Fibroblast of the aortic adventitia (primary cell): ENCODE data around the gene DIP2B. TPM values are rescaled to one million over a fixed set of nuclear protein-coding genes. Genes with fewer than 3 reads are reported as not detected.

ENCODE experiments used
- DNase-seq: peaks from one replicate; pipeline ENCODE4 v3.0.0-alpha.2; 2010; ENCODE audit warnings: low read depth
- H3K4me3 ChIP-seq: 2 replicates; pipeline ENCODE4 v1.5.1; 2011; ENCODE audit warnings: low read depth, mild to moderate bottlenecking, control low read depth, low read length, moderate library complexity
- CTCF ChIP-seq: IDR thresholded peaks from 2 replicates; pipeline ENCODE4 v1.5.1; 2011; ENCODE audit warnings: mild to moderate bottlenecking, low read length, control low read depth, inconsistent platforms; ENCODE audit not compliant: insufficient read depth
- total RNA-seq: library from RNA; depleted of rRNA; stranded (reverse); fragments of >200 nt; gene quantifications from 2 replicates; pipeline ENCODE4 v1.2.3, GENCODE V29; 2012; ENCODE audit warnings: low replicate concordance

The DIP2B gene
- total RNA-seq, 1 donor, result 26.7 TPM

DNA sequence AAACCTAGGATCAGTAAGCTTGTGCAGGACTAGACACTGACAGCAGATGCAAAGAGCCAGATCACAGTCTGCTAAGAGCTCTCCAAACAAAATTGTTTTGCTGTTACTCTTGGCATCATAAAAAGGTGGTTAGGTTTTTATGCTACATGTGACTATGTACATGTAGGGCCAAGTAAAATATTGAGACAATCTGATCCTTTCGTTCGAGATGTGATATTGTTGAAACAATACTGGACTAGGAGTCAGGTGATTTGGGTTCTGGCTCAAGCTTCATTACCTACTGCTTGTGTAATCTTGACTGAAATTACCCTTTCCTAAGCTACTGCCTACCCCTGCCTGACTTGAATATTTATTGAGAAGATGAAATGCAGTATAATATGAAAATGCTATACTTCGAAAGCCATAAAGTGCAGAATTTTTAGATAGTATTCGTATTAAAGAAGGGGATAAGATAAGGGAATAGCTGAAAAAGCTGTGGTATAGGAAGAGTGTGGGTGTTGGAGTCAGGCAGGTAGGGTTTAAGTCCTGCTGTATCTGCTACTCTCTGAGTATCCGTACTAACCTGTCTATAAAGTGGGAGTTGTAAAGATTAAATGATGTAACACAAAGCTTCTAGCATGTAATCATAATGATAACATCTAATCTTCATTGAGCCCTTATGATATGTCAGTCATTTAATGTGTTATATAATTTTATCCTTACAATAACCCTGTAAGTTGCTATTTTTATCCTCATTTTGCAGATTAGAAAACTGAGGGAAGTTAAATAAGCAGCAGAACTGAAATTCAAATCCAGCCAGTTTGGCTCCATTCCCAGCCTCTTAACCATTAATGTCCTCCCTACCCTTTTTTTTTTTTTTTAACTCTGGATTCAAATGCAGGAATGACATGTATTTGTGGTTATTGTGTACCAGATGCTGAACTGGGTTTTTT lies 220.5 kb downstream of the DIP2B start:
- H3K4me3 ChIP-seq, result no peak overlapping the region
- peak; percentile 87 for DNase-seq
- no peak for TF ChIP-seq CTCF

DNA sequence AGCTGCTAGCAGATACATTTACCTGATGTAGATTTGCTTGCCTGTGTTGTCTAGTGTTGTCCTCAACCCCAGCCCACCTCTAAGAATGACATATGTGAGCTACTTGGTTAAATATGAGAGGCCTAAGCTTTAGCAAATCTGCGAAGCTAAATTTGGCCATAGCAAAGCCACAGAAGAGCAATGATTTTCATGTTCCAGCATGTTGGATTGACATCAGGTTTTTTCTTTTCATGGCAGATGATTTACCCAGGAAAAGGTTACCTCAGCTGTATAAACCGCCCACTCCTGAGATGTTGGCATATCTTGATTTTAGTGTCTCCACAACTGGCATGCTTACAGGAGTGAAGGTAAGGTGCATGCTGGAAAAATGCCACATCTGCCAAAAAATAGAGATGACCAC lies 222.7 kb downstream of the DIP2B start:
- no peak for TF ChIP-seq CTCF
- no peak overlapping the region for H3K4me3 ChIP-seq
- no peak for DNase-seq

DNA sequence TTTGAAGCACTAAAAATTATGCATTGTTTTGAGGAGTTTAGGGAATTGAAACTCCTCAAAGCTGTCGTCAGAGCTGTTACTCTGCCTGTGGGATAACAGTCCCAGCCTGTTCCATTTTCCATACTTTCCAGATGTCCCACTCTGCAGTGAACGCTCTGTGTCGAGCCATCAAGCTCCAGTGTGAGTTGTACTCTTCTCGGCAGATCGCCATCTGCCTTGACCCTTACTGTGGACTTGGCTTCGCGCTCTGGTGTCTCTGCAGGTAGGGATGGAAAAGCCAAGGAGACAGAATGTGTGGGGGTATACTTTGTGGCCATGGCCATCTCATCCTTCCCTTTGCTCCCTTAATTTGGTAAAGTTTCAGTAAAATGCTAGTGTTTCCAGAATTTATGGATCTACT lies 223.6 kb downstream of the DIP2B start:
- TF ChIP-seq CTCF, result no peak
- no peak overlapping the region for H3K4me3 ChIP-seq
- no peak for DNase-seq

- DNase-seq, result no peak
- H3K4me3 ChIP-seq, result no peak overlapping the region
- TF ChIP-seq CTCF, result no peak
These were observed 224.1 kb downstream of the DIP2B start for GRCh38 chr12:50728841-50729240.

GRCh38 chr12:50732591-50732990 lies 227.8 kb downstream of the DIP2B start:
- DNase-seq, result peak; percentile 83
- no peak overlapping the region for H3K4me3 ChIP-seq
- no peak for TF ChIP-seq CTCF

DNA sequence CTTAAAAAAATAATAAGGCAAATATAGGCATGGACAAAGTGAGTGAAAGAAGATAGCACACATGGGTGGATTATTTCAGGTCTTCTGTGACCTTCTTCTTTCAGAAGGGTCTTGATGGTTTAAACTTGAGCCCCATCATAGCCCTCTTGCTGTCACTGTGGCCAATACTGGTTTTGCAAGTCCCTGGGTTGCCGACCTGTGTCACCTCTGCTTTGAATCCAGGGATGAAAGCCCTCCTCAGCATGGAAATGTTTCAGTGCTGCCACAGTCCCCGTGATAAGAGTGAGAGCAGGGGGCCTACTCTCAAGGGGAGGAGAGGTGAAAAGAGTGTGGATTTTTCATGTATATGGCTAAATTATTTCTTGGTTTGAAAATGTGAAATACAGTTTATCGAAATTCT lies 228.9 kb downstream of the DIP2B start:
- no peak for DNase-seq
- no peak for TF ChIP-seq CTCF
- no peak overlapping the region for H3K4me3 ChIP-seq
